SW 1271 (cell line): ENCODE data around the gene PEX14.
"Not testable (repeated sequence)": the region's sequence is repeated elsewhere in the genome, so short reads cannot be mapped to it uniquely, and the experiment has no call there.

Source experiments
- DNase-seq, 2 experiments: peaks; one replicate each; lab custom pipeline; 2025; lab: John Stamatoyannopoulos, UW

PEX14 gene

GRCh38 chr1:10474613-10475507 is at the start of gene PEX14:
PEX14 (plus strand) TSS chr1:10474950; CDS start chr1:10474967, 17 bp downstream.
- DNase-seq: peak; percentile 61 to 86

GRCh38 chr1:10425826-10426534 is 48.8 kb upstream of the PEX14 start:
- DNase-seq: not testable (repeated sequence)

GRCh38 chr1:10426535-10426848 is 48.3 kb upstream of the PEX14 start:
- DNase-seq: not testable (repeated sequence)

GRCh38 chr1:10428984-10429383 is 45.8 kb upstream of the PEX14 start:
- DNase-seq: no peak

GRCh38 chr1:10429868-10430215 is 44.9 kb upstream of the PEX14 start:
- no peak for DNase-seq

GRCh38 chr1:10430216-10431069 is 44.3 kb upstream of the PEX14 start, which contains the start of gene CENPS:
CENPS (plus strand) TSS chr1:10430433; CDS start chr1:10430518, 85 bp downstream.
- peak; percentile 65 to 81 for DNase-seq

- DNase-seq: peak in 1 of 2 experiments; percentile 26
Measured at GRCh38 chr1:10431070-10431730, 43.5 kb upstream of the PEX14 start.

- no peak for DNase-seq
Measured at GRCh38 chr1:10432910-10433700, 41.6 kb upstream of the PEX14 start.

- DNase-seq: no peak
Measured at GRCh38 chr1:10433790-10434189, 41.0 kb upstream of the PEX14 start.

- no peak for DNase-seq
Measured at GRCh38 chr1:10434590-10434989, 40.2 kb upstream of the PEX14 start.

GRCh38 chr1:10437052-10437451 is 37.7 kb upstream of the PEX14 start:
- DNase-seq: no peak

- DNase-seq: no peak
Measured at GRCh38 chr1:10438677-10439163, 36.0 kb upstream of the PEX14 start.

- DNase-seq: no peak
Measured at GRCh38 chr1:10440305-10440704, 34.4 kb upstream of the PEX14 start.

- DNase-seq: no peak
Measured at GRCh38 chr1:10440794-10441193, 34.0 kb upstream of the PEX14 start.

GRCh38 chr1:10444248-10444647 is 30.5 kb upstream of the PEX14 start:
- no peak for DNase-seq

GRCh38 chr1:10444795-10445397 is 29.9 kb upstream of the PEX14 start:
- DNase-seq: no peak

- no peak for DNase-seq
Measured at GRCh38 chr1:10446790-10447422, 27.8 kb upstream of the PEX14 start.

- no peak for DNase-seq
Measured at GRCh38 chr1:10449751-10450150, 25.0 kb upstream of the PEX14 start, which contains the start of gene CORT. CORT (plus strand) TSS chr1:10450031; CDS start chr1:10450224, 193 bp downstream.

- no peak for DNase-seq
Measured at GRCh38 chr1:10450156-10450814, 24.5 kb upstream of the PEX14 start.
